Testis (tissue), 2 donors: ENCODE results near the gene KPNB1.

Source experiments
- POLR2A ChIP-seq: fragments of 450-650 bp; IDR thresholded peaks from one replicate; pipeline ENCODE4 v1.6.1; 2017; ENCODE audit warnings: antibody characterized with exemption, mild to moderate bottlenecking, moderate library complexity
- TF ChIP-seq, protein P1 (sequence below), 3 experiments: fragments of 450-650 bp in 2 of 3; fragments of 200-600 bp in 1 of 3; sonication (generic) in 1 of 3; IDR thresholded peaks; one replicate each; pipeline ENCODE4 v1.5.1; 2016 to 2019; ENCODE audit warnings: antibody characterized with exemption in 3 of 3, mild to moderate bottlenecking in 2 of 3, moderate library complexity in 1 of 3

GRCh38 chr17:47660064-47660492 is 10.4 kb downstream of the KPNB1 start:
- no peak for TF ChIP-seq POLR2A
- TF ChIP-seq, protein P1, sequence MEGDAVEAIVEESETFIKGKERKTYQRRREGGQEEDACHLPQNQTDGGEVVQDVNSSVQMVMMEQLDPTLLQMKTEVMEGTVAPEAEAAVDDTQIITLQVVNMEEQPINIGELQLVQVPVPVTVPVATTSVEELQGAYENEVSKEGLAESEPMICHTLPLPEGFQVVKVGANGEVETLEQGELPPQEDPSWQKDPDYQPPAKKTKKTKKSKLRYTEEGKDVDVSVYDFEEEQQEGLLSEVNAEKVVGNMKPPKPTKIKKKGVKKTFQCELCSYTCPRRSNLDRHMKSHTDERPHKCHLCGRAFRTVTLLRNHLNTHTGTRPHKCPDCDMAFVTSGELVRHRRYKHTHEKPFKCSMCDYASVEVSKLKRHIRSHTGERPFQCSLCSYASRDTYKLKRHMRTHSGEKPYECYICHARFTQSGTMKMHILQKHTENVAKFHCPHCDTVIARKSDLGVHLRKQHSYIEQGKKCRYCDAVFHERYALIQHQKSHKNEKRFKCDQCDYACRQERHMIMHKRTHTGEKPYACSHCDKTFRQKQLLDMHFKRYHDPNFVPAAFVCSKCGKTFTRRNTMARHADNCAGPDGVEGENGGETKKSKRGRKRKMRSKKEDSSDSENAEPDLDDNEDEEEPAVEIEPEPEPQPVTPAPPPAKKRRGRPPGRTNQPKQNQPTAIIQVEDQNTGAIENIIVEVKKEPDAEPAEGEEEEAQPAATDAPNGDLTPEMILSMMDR (IDR thresholded peaks at IDR 0.05) = no peak
